HEK293 (cell line): Measurements from ENCODE around the gene CRABP2.

Experiments
- ATF2 ChIP-seq: fragments of 450-650 bp; formaldehyde crosslinking; IDR thresholded peaks from 2 replicates; pipeline ENCODE4 v1.5.1; 2016; ENCODE audit warnings: missing biosample characterization, missing genetic modification characterization, low read depth
- BCL6B ChIP-seq: fragments of 450-650 bp; formaldehyde crosslinking; IDR thresholded peaks from 2 replicates; pipeline ENCODE4 v1.5.1; 2017; ENCODE audit warnings: missing biosample characterization, missing genetic modification characterization
- GLIS2 ChIP-seq: fragments of 450-650 bp; formaldehyde crosslinking; IDR thresholded peaks from 2 replicates; pipeline ENCODE4 v1.5.1; 2016; ENCODE audit warnings: missing biosample characterization, missing genetic modification characterization
- KLF8 ChIP-seq: fragments of 450-650 bp; formaldehyde crosslinking; IDR thresholded peaks from 2 replicates; pipeline ENCODE4 v1.5.1; 2016; ENCODE audit warnings: missing biosample characterization, missing genetic modification characterization
- PRDM2 ChIP-seq: fragments of 450-650 bp; formaldehyde crosslinking; IDR thresholded peaks from 2 replicates; pipeline ENCODE4 v1.5.1; 2016; ENCODE audit warnings: missing biosample characterization, missing genetic modification characterization, borderline replicate concordance
- PRDM4 ChIP-seq: fragments of 450-650 bp; formaldehyde crosslinking; IDR thresholded peaks from 2 replicates; pipeline ENCODE4 v1.5.1; 2017; ENCODE audit warnings: missing biosample characterization, missing genetic modification characterization
- SP3 ChIP-seq: fragments of 450-650 bp; formaldehyde crosslinking; IDR thresholded peaks from 2 replicates; pipeline ENCODE4 v1.5.1; 2016; ENCODE audit warnings: missing biosample characterization, missing genetic modification characterization
- TRIM28 ChIP-seq: IDR thresholded peaks from 2 replicates; pipeline ENCODE4 v1.6.1; 2011; ENCODE audit warnings: low read length, control low read depth, borderline replicate concordance
- ZBTB11 ChIP-seq: fragments of 450-650 bp; formaldehyde crosslinking; conservative IDR thresholded peaks from 2 replicates; pipeline ENCODE4 v1.5.1; 2016; ENCODE audit warnings: low read depth, missing biosample characterization, missing genetic modification characterization
- ZFP69B ChIP-seq: fragments of 450-650 bp; formaldehyde crosslinking; IDR thresholded peaks from 2 replicates; pipeline ENCODE4 v1.5.1; 2016; ENCODE audit warnings: missing biosample characterization, missing genetic modification characterization
- ZNF26 ChIP-seq: fragments of 450-650 bp; formaldehyde crosslinking; IDR thresholded peaks from 2 replicates; pipeline ENCODE4 v1.5.1; 2016; ENCODE audit warnings: missing biosample characterization, missing genetic modification characterization
- ZNF354C ChIP-seq: fragments of 450-650 bp; formaldehyde crosslinking; IDR thresholded peaks from 2 replicates; pipeline ENCODE4 v1.5.1; 2016; ENCODE audit warnings: missing biosample characterization, missing genetic modification characterization, low read depth, borderline replicate concordance
- ZNF501 ChIP-seq: fragments of 450-650 bp; formaldehyde crosslinking; IDR thresholded peaks from 2 replicates; pipeline ENCODE4 v1.5.1; 2016; ENCODE audit warnings: missing biosample characterization, missing genetic modification characterization
- ZNF548 ChIP-seq: fragments of 450-650 bp; formaldehyde crosslinking; IDR thresholded peaks from 2 replicates; pipeline ENCODE4 v1.5.1; 2016; ENCODE audit warnings: missing biosample characterization, missing genetic modification characterization
- ZNF555 ChIP-seq: fragments of 450-650 bp; formaldehyde crosslinking; conservative IDR thresholded peaks from 2 replicates; pipeline ENCODE4 v1.5.1; 2017; ENCODE audit warnings: missing biosample characterization, mild to moderate bottlenecking, missing genetic modification characterization, inconsistent platforms
- ZNF571 ChIP-seq: fragments of 450-650 bp; formaldehyde crosslinking; IDR thresholded peaks from 2 replicates; pipeline ENCODE4 v1.5.0; 2017; ENCODE audit warnings: missing biosample characterization, missing genetic modification characterization
- ZNF580 ChIP-seq: fragments of 450-650 bp; formaldehyde crosslinking; IDR thresholded peaks from 2 replicates; pipeline ENCODE4 v1.5.1; 2016; ENCODE audit warnings: missing biosample characterization, missing genetic modification characterization
- ZNF747 ChIP-seq: fragments of 450-650 bp; formaldehyde crosslinking; IDR thresholded peaks from 2 replicates; pipeline ENCODE4 v1.5.1; 2016; ENCODE audit warnings: missing biosample characterization, missing genetic modification characterization
- ZNF843 ChIP-seq: fragments of 450-650 bp; formaldehyde crosslinking; IDR thresholded peaks from 2 replicates; pipeline ENCODE4 v1.5.1; 2016; ENCODE audit warnings: missing biosample characterization, missing genetic modification characterization
- ZXDB ChIP-seq: fragments of 450-650 bp; formaldehyde crosslinking; IDR thresholded peaks from 2 replicates; pipeline ENCODE4 v1.5.1; 2016; ENCODE audit warnings: missing biosample characterization, missing genetic modification characterization

Gene CRABP2

GRCh38 chr1:156728599-156729462 lies 23.4 kb upstream of the CRABP2 start, which contains the start of gene ISG20L2 (continued):
- TF ChIP-seq PRDM2 (tag by site-specific recombination) (no peak), ATF2 (tag by site-specific recombination) (peak; percentile 67), ZNF26 (tag by site-specific recombination) (no peak), ZNF548 (tag by site-specific recombination) (no peak), ZNF580 (tag by site-specific recombination) (peak; percentile 55), ZNF747 (tag by site-specific recombination) (no peak), SP3 (tag by site-specific recombination) (peak; percentile 91), ZNF354C (tag by site-specific recombination) (no peak), GLIS2 (tag by site-specific recombination) (no peak), ZXDB (tag by site-specific recombination) (peak; percentile 81), ZBTB11 (tag by site-specific recombination) (peak; percentile 96), ZNF501 (tag by site-specific recombination) (peak; percentile 80), PRDM4 (no peak), ZFP69B (tag by site-specific recombination) (0 out of 2 replicates have a peak, but pooled peaks have one; percentile 24), ZNF555 (tag by site-specific recombination) (no peak), ZNF571 (tag by site-specific recombination) (no peak), BCL6B (tag by site-specific recombination) (no peak), KLF8 (peak; percentile 64), ZNF843 (tag by site-specific recombination) (peak; percentile 44; the same call in 1 of the 2 replicates), TRIM28 (0 out of 2 replicates have a peak, but pooled peaks have one; percentile 63)
